Nephron progenitor cell (in vitro differentiated cells): ENCODE measurements around the gene OR2C3.

Experiments
- DNase-seq: peaks from one replicate; pipeline ENCODE4 v3.0.0; 2021
- H3K27ac Mint-ChIP-seq: 2 replicates; pipeline ENCODE4 v1.8.0; 2021; ENCODE audit warnings: mild to moderate bottlenecking, moderate library complexity, mixed read lengths
- H3K27me3 Mint-ChIP-seq: 2 replicates; pipeline ENCODE4 v1.8.0; 2021; ENCODE audit warnings: mild to moderate bottlenecking, low read depth, mixed read lengths; ENCODE audit not compliant: poor library complexity
- H3K36me3 Mint-ChIP-seq: 2 replicates; pipeline ENCODE4 v1.8.0; 2021; ENCODE audit warnings: low read depth, mixed read lengths
- H3K4me1 Mint-ChIP-seq: 2 replicates; pipeline ENCODE4 v1.8.0; 2021; ENCODE audit warnings: mixed read lengths
- H3K4me3 Mint-ChIP-seq: 2 replicates; pipeline ENCODE4 v1.8.0; 2021; ENCODE audit warnings: mild to moderate bottlenecking, moderate library complexity, mixed read lengths
- H3K9me3 Mint-ChIP-seq: 2 replicates; pipeline ENCODE4 v1.8.0; 2021; ENCODE audit warnings: mild to moderate bottlenecking, moderate library complexity, mixed read lengths
- TF ChIP-seq, protein P1 (sequence below): fragments of 200-600 bp; sonication (generic); IDR thresholded peaks from 2 replicates; pipeline ENCODE4 v1.5.0; 2021; ENCODE audit warnings: antibody characterized with exemption

The OR2C3 gene

GRCh38 chr1:247536340-247536739 lies at the start of gene OR2C3:
OR2C3 (minus strand) TSS chr1:247536440; CDS start chr1:247532511, 3,929 bp downstream.
- no peaks in the 10 kb centered on the region for H3K9me3 Mint-ChIP-seq
- no peak for DNase-seq
- no peak within 1 kb of the TSS for H3K4me3 Mint-ChIP-seq
- H3K36me3 Mint-ChIP-seq = no peaks in the 10 kb centered on the region
- peaks cover 7% of the 10 kb centered on the region for H3K27me3 Mint-ChIP-seq
- H3K27ac Mint-ChIP-seq = no peak within 1 kb of the TSS
- TF ChIP-seq, protein P1, sequence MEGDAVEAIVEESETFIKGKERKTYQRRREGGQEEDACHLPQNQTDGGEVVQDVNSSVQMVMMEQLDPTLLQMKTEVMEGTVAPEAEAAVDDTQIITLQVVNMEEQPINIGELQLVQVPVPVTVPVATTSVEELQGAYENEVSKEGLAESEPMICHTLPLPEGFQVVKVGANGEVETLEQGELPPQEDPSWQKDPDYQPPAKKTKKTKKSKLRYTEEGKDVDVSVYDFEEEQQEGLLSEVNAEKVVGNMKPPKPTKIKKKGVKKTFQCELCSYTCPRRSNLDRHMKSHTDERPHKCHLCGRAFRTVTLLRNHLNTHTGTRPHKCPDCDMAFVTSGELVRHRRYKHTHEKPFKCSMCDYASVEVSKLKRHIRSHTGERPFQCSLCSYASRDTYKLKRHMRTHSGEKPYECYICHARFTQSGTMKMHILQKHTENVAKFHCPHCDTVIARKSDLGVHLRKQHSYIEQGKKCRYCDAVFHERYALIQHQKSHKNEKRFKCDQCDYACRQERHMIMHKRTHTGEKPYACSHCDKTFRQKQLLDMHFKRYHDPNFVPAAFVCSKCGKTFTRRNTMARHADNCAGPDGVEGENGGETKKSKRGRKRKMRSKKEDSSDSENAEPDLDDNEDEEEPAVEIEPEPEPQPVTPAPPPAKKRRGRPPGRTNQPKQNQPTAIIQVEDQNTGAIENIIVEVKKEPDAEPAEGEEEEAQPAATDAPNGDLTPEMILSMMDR = no peak
- H3K4me1 Mint-ChIP-seq = no peaks in the 10 kb centered on the region

DNA sequence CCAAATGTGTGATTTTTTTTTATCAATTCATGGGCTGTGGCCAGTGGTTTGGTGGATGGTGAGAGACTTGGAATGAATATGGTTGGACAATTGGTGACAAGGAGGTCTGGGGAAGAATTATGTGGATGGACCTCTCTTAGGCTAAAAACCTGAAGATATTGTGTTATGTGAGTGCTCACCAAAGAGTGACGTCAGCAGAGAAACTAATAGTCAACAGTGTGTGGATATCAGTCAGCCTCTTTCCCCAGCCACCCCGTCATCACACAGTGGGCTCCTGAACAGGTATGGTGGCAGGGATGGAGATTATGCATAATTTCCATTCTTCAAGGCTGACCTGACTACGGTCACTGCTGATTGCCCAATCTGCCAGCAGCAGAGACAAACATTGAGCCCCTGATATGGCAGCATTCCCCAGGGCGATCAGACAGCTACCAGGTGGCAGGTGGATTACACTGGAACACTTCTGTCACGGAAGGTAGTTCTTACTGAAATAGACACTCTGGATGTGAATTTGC lies 42.8 kb upstream of the OR2C3 start:
- TF ChIP-seq, protein P1 = no peak
- Mint-ChIP-seq H3K4me3 (no peak overlapping the region), H3K9me3 (no peaks in the 10 kb centered on the region), H3K27me3 (no peaks in the 10 kb centered on the region), H3K4me1 (no peaks in the 10 kb centered on the region), H3K27ac (no peak overlapping the region), H3K36me3 (no peaks in the 10 kb centered on the region)
- no peak for DNase-seq

- no peak for DNase-seq
- H3K27ac Mint-ChIP-seq = no peak overlapping the region
Observed at GRCh38 chr1:247576514-247576913, 40.3 kb upstream of the OR2C3 start.

GRCh38 chr1:247574664-247575063 lies 38.4 kb upstream of the OR2C3 start:
- Mint-ChIP-seq H3K36me3 (no peaks in the 10 kb centered on the region), H3K27me3 (no peaks in the 10 kb centered on the region), H3K4me1 (no peaks in the 10 kb centered on the region), H3K9me3 (peaks cover 12% of the 10 kb centered on the region), H3K4me3 (no peak overlapping the region), H3K27ac (no peak overlapping the region)
- no peak for DNase-seq
- TF ChIP-seq, protein P1 = no peak

More at GRCh38 chr1:247576514-247576913, 40.3 kb upstream of the OR2C3 start:
- Mint-ChIP-seq H3K36me3 (no peaks in the 10 kb centered on the region), H3K4me3 (no peak overlapping the region), H3K4me1 (no peaks in the 10 kb centered on the region), H3K27me3 (no peaks in the 10 kb centered on the region), H3K9me3 (no peaks in the 10 kb centered on the region)
- TF ChIP-seq, protein P1 = peak; percentile 34

GRCh38 chr1:247574236-247574635 lies 38.0 kb upstream of the OR2C3 start:
- DNase-seq = no peak
- no peak overlapping the region for H3K4me3 Mint-ChIP-seq
- H3K9me3 Mint-ChIP-seq = peaks cover 15% of the 10 kb centered on the region
- no peaks in the 10 kb centered on the region for H3K27me3 Mint-ChIP-seq
- H3K36me3 Mint-ChIP-seq = no peaks in the 10 kb centered on the region
- TF ChIP-seq, protein P1 = no peak
- H3K4me1 Mint-ChIP-seq = no peaks in the 10 kb centered on the region
- no peak overlapping the region for H3K27ac Mint-ChIP-seq

- no peaks in the 10 kb centered on the region for H3K9me3 Mint-ChIP-seq
Observed at GRCh38 chr1:247562198-247562597, 26.0 kb upstream of the OR2C3 start.

More at GRCh38 chr1:247562198-247562597, 26.0 kb upstream of the OR2C3 start:
- H3K27me3 Mint-ChIP-seq = no peaks in the 10 kb centered on the region
- H3K4me1 Mint-ChIP-seq = peaks cover 6% of the 10 kb centered on the region
- DNase-seq = no peak
- H3K27ac Mint-ChIP-seq = no peak overlapping the region
- H3K4me3 Mint-ChIP-seq = no peak overlapping the region
- H3K36me3 Mint-ChIP-seq = no peaks in the 10 kb centered on the region
- TF ChIP-seq, protein P1 = no peak
